Activated CD8-positive, alpha-beta memory T cell treated with anti-CD3 and anti-CD28 coated beads for 4 hours (primary cell): ENCODE results near the gene ABCG5.

ENCODE experiments used
- DNase-seq, 2 donors: peaks; one replicate each; pipeline ENCODE4 v3.0.0-alpha.2; 2020; ENCODE audit warnings: low read depth in 2 of 2

ABCG5 gene

DNA sequence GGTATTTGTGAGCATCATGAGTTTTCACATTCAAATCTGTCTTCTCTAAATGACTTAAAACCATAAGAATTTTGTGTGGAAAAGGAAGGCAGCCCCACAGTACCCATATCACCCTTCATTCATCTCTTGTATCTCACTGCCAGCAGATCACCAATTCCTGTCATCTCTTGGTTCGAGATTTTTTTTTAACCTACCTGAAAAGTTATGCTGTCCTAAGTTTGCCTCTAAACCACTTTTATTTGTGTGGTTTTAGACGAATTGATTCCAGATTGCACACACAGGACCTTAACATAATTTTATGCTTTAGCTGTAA lies 32.0 kb downstream of the ABCG5 start:
- no peak for DNase-seq

DNA sequence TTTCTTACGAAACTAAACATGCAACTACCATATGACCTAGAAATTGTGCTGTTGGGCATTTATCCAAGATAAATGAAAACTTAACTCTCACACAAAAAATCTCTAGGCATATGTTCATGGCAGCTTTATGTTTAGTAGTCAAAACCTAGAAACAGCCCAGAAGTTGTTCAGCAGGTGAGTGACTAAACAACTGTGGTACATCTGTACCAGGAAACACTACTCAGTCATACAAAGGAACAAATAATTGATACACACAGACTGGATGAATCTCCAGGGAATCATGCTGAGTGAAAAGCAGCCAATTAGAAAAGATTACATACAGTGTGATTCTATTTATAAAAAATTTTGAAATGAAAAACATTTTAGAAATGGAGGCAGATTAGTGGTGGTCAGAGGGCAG lies 35.5 kb downstream of the ABCG5 start:
- no peak for DNase-seq

DNA sequence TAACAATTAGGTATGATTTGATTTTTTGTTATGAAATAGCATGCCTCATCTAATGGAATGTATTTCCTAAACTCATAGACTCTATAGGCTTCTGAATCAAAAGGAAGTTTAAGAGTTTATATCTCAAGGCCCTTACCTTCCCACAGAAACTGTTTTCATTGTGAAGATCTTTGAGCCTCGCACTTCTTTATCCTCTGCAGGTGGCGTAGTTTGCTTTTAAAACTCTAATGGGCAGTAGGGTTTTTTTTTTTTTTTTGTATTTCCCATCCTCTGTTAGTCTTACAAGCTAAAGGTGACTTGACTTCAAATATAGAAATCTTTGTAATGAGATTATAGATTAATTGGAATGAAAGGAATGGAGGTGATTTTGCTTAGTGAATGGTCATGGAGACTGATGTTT lies 36.5 kb downstream of the ABCG5 start:
- no peak for DNase-seq

DNA sequence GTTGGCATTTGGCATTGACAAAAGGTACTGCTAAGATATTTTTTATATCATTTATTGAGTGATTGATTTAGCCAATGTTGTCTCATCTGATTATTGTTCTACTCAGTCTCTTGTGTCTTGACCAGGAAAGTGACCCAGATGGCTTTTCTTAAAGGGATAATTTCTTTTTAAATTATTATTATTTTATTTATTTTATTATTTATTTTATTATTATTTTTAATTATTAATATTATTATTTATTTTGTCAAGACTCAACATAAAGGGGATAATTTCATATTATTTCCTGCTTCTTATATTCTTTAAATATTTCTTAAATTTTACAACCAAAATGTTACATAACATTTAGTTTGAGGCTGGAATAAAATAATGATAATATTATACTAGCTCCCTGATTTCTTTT lies 37.7 kb downstream of the ABCG5 start:
- DNase-seq, result no peak

DNA sequence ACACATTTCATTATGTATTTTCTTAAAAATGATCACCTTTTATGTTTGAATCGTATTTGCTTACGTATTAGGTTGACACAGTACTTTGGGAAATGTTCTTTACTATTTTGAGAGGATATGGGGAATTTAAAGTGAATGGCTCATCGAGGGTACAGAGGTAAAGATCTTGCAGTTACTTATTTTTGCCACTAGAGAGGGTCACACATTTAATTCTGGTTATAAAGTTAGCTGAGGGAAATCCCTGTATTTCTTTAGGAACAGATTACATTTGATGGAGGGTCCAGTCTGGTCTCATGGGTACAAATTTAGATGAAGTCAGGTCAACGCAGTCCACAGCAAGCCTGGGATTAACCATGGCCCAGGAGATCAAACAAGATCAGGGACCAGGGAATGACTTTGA lies 40.3 kb downstream of the ABCG5 start:
- no peak for DNase-seq

DNA sequence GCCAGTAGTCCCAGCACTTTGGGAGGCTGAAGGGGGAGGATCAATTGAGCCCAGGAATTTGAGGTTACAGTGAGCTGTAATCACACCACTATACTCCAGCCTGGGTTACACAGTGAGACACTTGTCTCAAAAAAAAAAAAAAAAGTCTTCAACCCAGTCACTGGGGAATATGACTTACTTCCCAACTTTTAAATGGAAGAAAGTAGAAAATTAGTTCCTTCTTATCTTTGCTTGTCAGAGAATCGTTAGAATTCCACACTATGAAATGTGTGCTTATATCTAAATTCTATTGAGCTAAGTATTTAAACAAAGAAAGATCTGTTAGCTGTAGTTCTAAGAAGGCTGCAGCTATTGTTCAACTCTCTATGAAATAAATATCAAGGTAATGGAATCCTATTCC lies 42.4 kb downstream of the ABCG5 start:
- no peak for DNase-seq

DNA sequence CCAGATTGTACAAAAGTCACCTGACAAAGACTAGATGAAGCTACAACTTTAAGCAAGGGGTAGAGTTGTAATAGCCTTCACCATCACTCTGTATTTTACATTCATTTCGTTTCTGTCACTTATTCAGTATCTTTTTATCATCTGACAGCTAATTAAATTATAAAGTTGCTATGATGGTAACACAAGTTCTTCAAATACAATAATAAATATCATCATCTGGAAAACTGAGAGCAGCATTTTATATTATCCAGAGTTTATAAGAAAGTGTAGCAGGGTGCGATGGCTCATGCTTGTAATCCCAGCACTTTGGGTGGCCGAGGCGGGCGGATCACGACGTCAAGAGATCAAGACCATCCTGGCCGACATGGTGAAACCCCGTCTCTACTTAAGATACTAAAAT lies 43.7 kb downstream of the ABCG5 start:
- DNase-seq, result no peak

DNA sequence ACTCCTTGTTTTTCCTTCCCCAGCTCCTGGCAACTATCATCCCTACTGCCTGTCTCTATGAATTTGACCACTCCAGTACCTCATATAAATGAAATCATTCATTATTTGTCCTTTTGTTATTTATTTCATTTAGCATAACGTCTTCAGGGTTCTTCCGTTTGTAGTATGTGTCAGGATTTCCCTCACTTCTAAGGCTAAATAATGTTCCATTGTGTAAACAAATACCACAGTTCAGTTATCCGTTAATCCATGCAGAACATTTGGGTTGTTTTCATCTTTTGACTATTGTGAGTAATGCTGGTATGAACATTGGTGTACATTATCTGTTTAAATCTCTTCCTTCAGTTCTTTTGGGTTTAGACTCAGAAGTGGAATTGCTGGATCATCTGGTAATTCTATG lies 46.0 kb downstream of the ABCG5 start:
- DNase-seq, result no peak

DNA sequence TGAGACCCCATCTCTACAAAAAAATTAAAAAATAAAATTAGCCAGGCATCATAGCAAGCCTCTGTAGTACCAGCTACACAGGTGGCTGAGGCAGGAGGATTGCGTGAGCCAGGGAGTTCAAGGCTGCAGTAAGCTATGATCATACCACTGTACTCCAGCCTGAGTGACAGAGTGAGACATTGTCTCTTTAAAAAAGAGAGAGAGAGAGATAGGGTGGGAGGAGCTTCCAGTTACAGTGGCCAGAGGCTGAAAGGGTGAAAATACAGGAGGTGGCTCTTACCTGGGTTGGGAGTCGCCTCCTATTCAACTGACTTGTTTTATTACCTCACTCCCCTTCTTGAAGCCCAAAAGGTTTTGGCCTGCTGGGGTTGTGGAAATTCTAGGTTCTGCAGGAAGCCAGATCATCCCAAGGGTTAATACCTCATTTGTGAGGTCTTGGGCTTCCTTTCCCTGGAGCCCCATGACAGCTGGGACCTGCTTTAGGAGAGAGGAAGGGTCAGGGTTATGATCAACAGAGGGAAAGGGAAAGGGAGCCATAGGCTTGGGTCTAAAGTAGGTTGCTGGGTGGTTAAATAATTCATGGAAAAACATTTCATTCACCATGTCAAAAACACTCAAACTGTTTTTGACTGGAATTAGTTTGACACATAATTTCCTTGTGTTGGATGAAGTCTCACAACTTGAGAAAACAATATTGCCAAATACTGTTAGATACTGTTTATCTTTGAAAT lies 47.4 kb downstream of the ABCG5 start:
- DNase-seq, result no peak

DNA sequence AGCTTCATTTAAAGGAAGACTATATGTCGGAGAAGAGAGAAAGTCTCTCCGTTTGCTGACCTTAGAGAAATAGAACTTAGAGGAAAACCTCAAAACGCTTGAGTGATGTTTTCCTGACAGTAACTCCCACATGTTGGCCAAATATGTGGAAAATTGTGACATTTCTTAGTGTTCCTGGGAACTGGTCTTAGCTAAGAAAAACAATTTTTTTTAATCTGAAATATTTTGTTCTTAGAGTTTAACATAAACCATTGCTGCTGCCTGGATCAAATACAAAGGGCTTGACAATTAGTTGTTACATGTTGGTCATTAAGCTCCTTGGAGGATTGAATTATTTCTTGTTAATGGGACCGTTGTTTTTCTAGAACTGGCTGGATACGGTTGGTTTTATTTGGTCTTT lies 48.5 kb downstream of the ABCG5 start:
- no peak for DNase-seq

DNA sequence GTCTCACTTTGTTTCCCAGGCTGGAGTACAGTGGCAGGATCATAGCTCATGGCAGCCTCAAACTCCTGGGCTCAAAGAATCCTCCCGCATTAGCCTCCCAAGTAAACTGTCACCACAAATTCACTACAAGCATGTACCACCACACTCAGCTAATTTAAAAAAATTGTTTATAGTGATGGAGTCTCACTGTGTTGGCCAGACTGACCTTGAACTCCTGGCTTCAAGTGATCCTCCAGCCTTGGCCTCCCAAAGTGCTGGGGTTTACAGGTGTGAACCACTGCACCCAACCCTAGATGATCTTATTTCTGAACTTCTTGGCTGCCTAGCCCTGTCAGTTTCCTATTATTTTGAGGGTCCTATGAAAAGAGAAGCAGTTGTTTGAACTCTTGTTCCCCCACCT lies 50.0 kb downstream of the ABCG5 start:
- no peak for DNase-seq

DNA sequence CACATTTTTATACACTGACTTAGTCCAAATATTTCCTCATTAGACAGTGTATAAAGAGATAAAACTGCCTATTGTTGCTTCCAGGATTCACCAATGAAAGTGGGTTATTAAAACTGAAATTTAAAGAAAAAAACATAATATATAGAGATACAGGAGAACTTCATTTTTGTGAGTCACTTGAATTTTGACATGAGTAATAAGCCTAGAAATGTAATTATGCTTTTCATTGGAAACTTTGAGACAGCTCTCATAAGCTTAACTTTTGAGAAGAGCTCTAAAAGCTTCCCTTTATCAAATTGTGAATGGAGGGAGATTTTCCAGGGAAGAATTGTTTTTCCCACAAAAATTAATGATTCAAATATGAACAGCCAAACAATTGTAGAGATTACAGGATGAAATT lies 50.7 kb downstream of the ABCG5 start:
- DNase-seq, result no peak

DNA sequence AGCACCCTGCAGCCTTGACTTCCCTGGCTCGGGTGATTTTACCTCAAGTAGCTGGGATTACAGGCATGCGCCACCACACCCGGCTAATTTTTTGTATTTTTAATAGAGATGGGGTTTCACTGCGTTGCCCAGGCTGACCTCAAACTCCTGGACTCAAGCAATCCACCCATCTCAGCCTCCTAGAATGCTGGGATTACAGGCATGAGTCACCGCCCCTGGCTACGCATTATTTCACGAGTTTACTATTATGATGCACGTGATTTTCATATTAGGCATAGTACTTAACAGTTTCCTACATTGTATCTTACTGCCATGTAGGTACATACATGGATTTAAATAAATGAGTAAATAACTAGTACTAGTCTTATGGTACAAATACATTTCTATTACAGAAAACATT lies 60.4 kb downstream of the ABCG5 start:
- DNase-seq, result no peak

DNA sequence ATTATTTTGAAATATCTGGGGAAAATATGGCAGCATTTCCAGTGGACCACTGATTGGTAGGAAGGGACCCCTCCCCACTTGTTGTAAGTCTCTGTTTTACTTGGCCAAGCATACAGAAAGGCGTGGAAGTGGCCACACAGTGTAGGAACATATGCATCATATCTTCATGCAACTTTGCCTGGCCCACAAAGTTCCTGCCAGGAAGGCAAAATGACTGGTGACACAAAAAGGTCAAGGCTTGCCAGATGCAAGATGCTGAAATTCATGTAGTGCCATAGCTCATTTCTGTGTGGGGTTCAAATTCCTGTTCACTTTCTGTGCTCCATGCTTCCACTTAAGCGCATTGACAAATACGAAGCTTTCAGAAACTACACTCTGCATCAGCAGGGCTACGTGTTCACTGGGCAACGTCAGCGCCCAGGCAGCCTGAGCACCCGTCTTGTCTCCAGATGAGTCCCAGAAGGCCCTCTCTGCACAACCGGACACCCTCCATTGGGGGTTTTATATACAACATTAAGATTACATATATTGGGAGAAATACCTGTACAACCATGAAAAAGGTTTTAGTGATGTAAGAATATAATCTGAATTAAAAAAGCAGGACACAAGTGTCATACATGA lies 61.2 kb downstream of the ABCG5 start:
- DNase-seq, result no peak

DNA sequence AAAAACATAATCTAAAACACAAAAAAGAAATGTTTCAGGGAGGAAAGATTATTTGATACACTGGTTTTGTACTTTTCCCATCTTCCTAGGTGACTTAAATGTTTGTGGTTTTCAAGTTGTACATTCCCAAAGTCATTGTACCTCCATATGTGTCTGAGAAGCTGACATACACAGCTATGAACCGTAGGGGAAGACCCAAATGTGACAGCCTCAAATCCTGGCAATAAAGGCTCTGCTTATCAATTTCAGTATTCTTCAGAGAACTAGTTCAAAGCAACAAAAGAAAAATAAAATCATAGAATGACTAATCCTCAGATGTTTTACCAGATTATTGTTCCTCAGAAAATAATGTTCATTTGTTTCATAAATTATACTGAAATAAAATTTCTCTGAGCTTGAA lies 62.3 kb downstream of the ABCG5 start:
- no peak for DNase-seq

DNA sequence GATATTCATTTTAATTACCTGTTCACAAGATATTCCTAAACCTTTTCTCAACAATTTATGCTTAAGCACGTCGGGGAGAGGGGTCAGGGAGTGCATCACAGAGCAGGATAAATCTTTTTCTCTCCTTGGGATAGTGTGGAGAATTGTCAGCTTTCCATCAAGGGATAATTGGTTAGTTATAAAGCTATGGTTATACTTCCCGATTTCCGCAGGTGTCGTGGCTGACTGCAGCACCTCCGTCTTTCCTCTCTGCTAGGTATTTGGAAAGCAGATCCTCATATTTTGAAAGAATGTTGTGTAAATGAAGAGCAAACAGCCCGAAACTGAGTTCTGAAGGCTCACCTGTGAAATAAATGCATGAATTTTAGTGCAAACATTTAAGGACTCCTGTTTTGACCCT lies 64.0 kb downstream of the ABCG5 start:
- no peak for DNase-seq

DNA sequence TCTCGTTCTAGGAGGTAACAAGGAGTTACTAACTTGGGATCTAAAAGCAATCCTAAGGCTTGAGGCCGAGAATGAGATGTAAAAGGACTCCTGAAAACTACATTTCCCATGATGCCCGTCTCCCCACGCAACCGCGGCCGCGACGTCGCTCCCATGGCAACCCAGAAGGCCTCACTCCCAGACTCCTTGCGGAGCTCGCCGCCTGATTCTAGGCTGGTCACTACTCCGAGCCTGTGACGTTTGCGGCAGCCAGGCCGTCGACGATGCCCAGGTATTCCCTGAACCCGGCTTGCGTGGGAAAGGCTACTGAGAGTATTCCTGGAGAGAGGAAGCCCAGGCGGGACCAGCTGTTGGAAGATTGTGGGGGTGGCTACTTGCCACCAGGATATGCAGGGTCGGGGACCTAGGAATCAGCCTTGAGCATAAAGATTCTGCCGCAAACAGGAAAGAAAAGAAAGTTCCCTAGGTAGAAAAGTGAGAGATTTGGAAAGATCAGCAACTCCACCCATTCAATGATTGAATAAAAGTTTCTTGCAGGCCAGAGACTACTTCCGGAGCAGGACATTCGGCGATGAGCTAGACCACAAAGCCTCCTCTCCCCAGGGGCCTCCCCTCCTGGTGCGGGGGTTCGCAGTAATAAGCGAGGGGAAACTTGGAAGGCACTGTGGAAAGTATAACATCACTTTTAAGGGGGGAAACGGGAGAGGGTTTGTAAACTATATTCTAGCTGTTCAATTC lies 64.6 kb downstream of the ABCG5 start, which contains the start of gene DYNC2LI1:
Gene DYNC2LI1 (plus strand): TSS at position 164 of the 738 bp plus-strand sequence. CDS start 100 bp downstream, at position 264.
- peak; percentile 64 to 69 for DNase-seq

DNA sequence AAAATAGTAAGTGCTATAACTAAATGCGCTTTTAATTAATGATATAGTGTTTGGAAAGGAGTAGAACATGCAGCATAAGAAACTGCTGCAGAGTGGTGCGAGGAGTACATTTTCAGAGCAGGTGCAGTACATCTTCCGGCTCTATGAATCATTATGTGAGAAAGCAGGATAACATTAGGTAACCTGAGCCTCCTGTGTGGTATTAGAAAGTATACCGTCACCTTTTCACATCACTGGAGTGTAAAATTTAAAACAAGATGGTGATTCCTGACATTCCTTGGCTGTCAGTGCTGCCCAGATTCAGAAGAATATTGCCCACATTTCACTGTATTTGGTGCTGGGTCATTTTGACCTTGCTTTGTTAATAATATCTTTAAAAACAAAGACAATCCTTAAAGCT lies 72.6 kb downstream of the ABCG5 start:
- no peak for DNase-seq

DNA sequence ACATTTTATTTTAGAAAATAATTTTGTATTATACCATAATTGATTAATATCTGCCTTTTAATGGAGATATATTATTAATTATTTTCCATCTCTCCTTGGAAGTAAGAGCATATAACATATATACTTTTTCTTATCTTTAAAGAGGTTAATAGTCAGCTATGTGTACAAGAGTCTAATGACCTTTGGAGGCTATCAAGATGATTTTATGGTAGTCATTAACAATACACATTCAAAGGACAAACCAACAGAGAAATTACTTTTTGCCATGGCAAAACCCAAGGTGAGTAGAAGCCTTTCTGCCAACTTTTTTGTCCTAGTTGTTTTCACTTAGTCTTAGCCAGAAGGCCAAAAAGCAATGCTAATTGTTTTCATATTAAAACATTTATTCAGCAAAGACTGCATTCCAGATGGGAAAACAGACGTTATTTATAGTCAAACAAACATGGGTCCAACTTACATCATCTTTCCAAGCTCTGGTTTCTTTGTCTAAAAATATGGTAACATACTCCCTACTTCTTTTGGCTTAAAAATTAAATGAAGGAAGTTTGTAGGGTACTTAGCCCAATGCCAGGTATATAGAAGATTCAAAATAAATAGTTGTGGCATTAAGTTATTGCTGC lies 74.4 kb downstream of the ABCG5 start:
- no peak for DNase-seq

DNA sequence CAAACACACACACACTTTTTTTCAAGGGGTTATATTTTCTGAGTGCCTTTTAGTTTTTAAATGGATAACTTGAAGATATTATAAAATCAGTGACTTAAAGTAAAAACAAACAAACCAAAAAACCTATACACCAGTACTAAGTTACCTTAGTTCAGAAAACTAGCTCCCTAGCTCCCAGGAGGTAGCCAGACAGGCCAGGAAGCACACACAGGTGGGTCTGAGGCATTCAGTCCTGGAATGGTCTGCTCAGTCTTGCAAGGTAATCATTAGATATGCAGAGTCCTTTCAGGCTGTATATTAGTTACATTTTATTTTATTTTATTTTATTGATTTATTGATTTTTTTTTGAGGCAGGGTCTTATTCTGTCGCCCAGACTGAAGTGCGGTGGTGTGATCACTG lies 75.5 kb downstream of the ABCG5 start:
- DNase-seq, result no peak
